A673 (cell line): ENCODE data around the gene PSMA7. TPM values are rescaled to one million over a fixed set of nuclear protein-coding genes. Genes with fewer than 3 reads are reported as not detected.

Source experiments
- BruUV-seq: library from RNA; stranded (reverse); fragments of 400-500 nt; replicated peaks from 2 replicates; lab custom pipeline; 2021; lab: Mats Ljungman, UMichigan
- CTCF ChIA-PET: fragments of 300-600 bp; sonication (Branson Sonifier 250); formaldehyde crosslinking; loops from one replicate; lab custom pipeline; 2022; ENCODE audit warnings: antibody characterized with exemption; lab: Charles Lee
- POLR2A ChIA-PET: fragments of 300-600 bp; sonication (Branson Sonifier 250); formaldehyde crosslinking; loops from one replicate; lab custom pipeline; 2022; ENCODE audit warnings: antibody characterized with exemption; ENCODE audit not compliant: low non-redundant PET; lab: Charles Lee
- DNase-seq: peaks from one replicate; pipeline ENCODE4 v3.0.0-alpha.2; 2015; ENCODE audit warnings: low spot score
- H3K27ac ChIP-seq: fragments of 200-600 bp; sonication (generic); 2 replicates; pipeline ENCODE4 v1.5.1; 2016; ENCODE audit warnings: mixed run types, low read depth, mild to moderate bottlenecking, mixed read lengths, antibody characterized with exemption, low read length; ENCODE audit not compliant: poor library complexity, severe bottlenecking
- H3K27me3 ChIP-seq: fragments of 200-600 bp; sonication (generic); replicated peaks from 2 replicates; pipeline ENCODE4 v1.6.1; 2017; ENCODE audit warnings: mixed run types, low read depth, mild to moderate bottlenecking, mixed read lengths, antibody characterized with exemption, low read length; ENCODE audit not compliant: insufficient read depth, poor library complexity
- H3K36me3 ChIP-seq: fragments of 200-600 bp; sonication (generic); 2 replicates; pipeline ENCODE4 v1.6.1; 2016; ENCODE audit warnings: mixed run types, mild to moderate bottlenecking, mixed read lengths, antibody characterized with exemption, low read length; ENCODE audit not compliant: insufficient read depth, poor library complexity, severe bottlenecking
- H3K4me1 ChIP-seq: fragments of 200-600 bp; sonication (generic); 2 replicates; pipeline ENCODE4 v1.6.1; 2017; ENCODE audit warnings: mixed run types, mild to moderate bottlenecking, mixed read lengths, antibody characterized with exemption, low read length; ENCODE audit not compliant: insufficient read depth, poor library complexity, severe bottlenecking
- H3K4me3 ChIP-seq: fragments of 200-600 bp; sonication (generic); 2 replicates; pipeline ENCODE4 v1.5.1; 2016; ENCODE audit warnings: low read depth, mixed run types, mild to moderate bottlenecking, mixed read lengths, low read length; ENCODE audit not compliant: poor library complexity, severe bottlenecking
- H3K9me3 ChIP-seq: fragments of 200-600 bp; sonication (generic); 2 replicates; pipeline ENCODE4 v1.6.1; 2016; ENCODE audit warnings: mixed run types, low read depth, mild to moderate bottlenecking, mixed read lengths, antibody characterized with exemption, low read length; ENCODE audit not compliant: poor library complexity, severe bottlenecking
- CTCF ChIP-seq: fragments of 300-800, 200-600 bp; sonication (generic); conservative IDR thresholded peaks from 2 replicates; pipeline ENCODE4 v1.5.1; 2017; ENCODE audit warnings: low read depth, mild to moderate bottlenecking, antibody characterized with exemption, low read length, moderate library complexity, mixed read lengths
- EZH2 ChIP-seq: fragments of 200-600 bp; sonication (generic); IDR thresholded peaks from 2 replicates; pipeline ENCODE4 v1.6.1; 2017; ENCODE audit warnings: borderline replicate concordance, low read depth, mild to moderate bottlenecking, mixed read lengths, antibody characterized with exemption, low read length; ENCODE audit not compliant: poor library complexity, severe bottlenecking
- intact Hi-C: fragments of 100-400 bp; cut with micrococcal nuclease; formaldehyde crosslinking; loops from one replicate; pipeline ENCODE4 v1.10.0; 2022; ENCODE audit not compliant: unreplicated experiment
- total RNA-seq: library from RNA; stranded (reverse); gene quantifications from 2 replicates; pipeline ENCODE4 v1.2.3, GENCODE V29; 2021

The PSMA7 gene
- total RNA-seq, 1 experiment from 2014 or later = 593 TPM

- no TSS peak for BruUV-seq
- Histone ChIP-seq H3K4me1 (no peaks in the 10 kb centered on the region), H3K4me3 (no peak overlapping the region), H3K27me3 (no peaks in the 10 kb centered on the region), H3K27ac (no peak overlapping the region), H3K9me3 (peaks cover 21% of the 10 kb centered on the region), H3K36me3 (no peaks in the 10 kb centered on the region)
- ChIA-PET CTCF (no interaction called here), POLR2A (no interaction called here)
- TF ChIP-seq CTCF = no peak
- no peak for TF ChIP-seq EZH2
- intact Hi-C loops = no loop called here
- DNase-seq = no peak
Measured at GRCh38 chr20:62103508-62104233, 39.5 kb downstream of the PSMA7 start.

DNA sequence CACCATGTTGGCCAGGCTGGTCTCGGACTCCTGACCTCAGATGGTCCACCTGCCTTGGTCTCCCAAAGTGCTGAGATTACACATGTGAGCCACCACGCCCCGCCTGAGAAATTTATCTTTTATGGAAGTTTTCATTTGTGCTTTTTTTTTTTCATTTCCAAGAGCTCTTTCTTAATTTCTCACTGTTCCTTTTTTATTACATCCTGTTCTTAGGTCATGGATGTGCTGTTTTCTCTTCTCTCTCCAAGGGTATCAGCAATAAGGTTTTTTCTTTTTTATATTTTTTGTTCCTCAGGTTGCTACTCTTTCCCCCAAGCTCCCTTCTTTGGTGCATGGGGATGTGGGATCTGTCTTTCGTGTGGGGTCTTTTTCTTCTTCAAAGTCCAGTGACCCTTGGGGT is 42.1 kb downstream of the PSMA7 start:
- intact Hi-C loops = no loop called here
- H3K9me3 ChIP-seq = peaks cover 9% of the 10 kb centered on the region
- no peaks in the 10 kb centered on the region for H3K36me3 ChIP-seq
- no TSS peak for BruUV-seq
- TF ChIP-seq EZH2 (no peak), CTCF (no peak)
- H3K27me3 ChIP-seq = no peaks in the 10 kb centered on the region
- H3K4me3 ChIP-seq = no peak overlapping the region
- no peaks in the 10 kb centered on the region for H3K4me1 ChIP-seq
- DNase-seq = no peak
- ChIA-PET CTCF (no interaction called here), POLR2A (no interaction called here)
- H3K27ac ChIP-seq = no peak overlapping the region

GRCh38 chr20:62097881-62098407 is 45.2 kb downstream of the PSMA7 start:
- TF ChIP-seq EZH2 (no peak), CTCF (no peak)
- CTCF ChIA-PET = no interaction called here
- peaks cover 9% of the 10 kb centered on the region for H3K9me3 ChIP-seq
- no peaks in the 10 kb centered on the region for H3K4me1 ChIP-seq
- no TSS peak for BruUV-seq
- H3K36me3 ChIP-seq = no peaks in the 10 kb centered on the region
- POLR2A ChIA-PET = no interaction called here
- no peak for DNase-seq
- H3K4me3 ChIP-seq = no peak overlapping the region
- H3K27ac ChIP-seq = no peak overlapping the region
- intact Hi-C loops = no loop called here
- no peaks in the 10 kb centered on the region for H3K27me3 ChIP-seq
